ENCODE results near the gene OR1Q1. TPM values are rescaled to one million over a fixed set of nuclear protein-coding genes. Genes with fewer than 3 reads are reported as not detected.

Gene OR1Q1
- total RNA-seq, 1 donor from 2014 or later: not detected

- no peak for DNase-seq
- Histone ChIP-seq H3K27me3 (ENCODE audit: low read depth) (no peaks in the 10 kb centered on the region), H3K27ac (replicated peaks) (no peak within 1 kb of the TSS), H3K36me3 (no peaks in the 10 kb centered on the region), H3K4me1 (no peaks in the 10 kb centered on the region), H3K4me3 (no peak within 1 kb of the TSS), H3K9me3 (replicated peaks) (no peaks in the 10 kb centered on the region)
- TF ChIP-seq, protein P1, sequence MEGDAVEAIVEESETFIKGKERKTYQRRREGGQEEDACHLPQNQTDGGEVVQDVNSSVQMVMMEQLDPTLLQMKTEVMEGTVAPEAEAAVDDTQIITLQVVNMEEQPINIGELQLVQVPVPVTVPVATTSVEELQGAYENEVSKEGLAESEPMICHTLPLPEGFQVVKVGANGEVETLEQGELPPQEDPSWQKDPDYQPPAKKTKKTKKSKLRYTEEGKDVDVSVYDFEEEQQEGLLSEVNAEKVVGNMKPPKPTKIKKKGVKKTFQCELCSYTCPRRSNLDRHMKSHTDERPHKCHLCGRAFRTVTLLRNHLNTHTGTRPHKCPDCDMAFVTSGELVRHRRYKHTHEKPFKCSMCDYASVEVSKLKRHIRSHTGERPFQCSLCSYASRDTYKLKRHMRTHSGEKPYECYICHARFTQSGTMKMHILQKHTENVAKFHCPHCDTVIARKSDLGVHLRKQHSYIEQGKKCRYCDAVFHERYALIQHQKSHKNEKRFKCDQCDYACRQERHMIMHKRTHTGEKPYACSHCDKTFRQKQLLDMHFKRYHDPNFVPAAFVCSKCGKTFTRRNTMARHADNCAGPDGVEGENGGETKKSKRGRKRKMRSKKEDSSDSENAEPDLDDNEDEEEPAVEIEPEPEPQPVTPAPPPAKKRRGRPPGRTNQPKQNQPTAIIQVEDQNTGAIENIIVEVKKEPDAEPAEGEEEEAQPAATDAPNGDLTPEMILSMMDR (IDR thresholded peaks at IDR 0.05; ENCODE audit: borderline replicate concordance): no peak
- intact Hi-C loops (cut with micrococcal nuclease): no loop called here
Measured at GRCh38 chr9:122657527-122657926, 43.0 kb downstream of the OR1Q1 start, which contains the start of gene OR1B1. Gene OR1B1, minus strand, starts transcription at chr9:122657627.

- Histone ChIP-seq H3K27ac (replicated peaks) (no peak within 1 kb of the TSS), H3K4me3 (no peak within 1 kb of the TSS), H3K36me3 (no peaks in the 10 kb centered on the region), H3K4me1 (no peaks in the 10 kb centered on the region), H3K27me3 (ENCODE audit: low read depth) (no peaks in the 10 kb centered on the region), H3K9me3 (replicated peaks) (peaks cover 6% of the 10 kb centered on the region)
- TF ChIP-seq, protein P1 (IDR thresholded peaks at IDR 0.05; ENCODE audit: borderline replicate concordance): no peak
- no peak for DNase-seq
- intact Hi-C loops (cut with micrococcal nuclease): no loop called here
Measured at GRCh38 chr9:122661416-122661815, 46.9 kb downstream of the OR1Q1 start, which contains the start of gene OR1L1. Gene OR1L1, plus strand, starts transcription at chr9:122661716. Its CDS starts 0 bp downstream, at chr9:122661716.

Other genes starting within 250 kb of the OR1Q1 start
- gene PTGS1, start 243.7 kb upstream of the OR1Q1 start, total RNA-seq: 6.7 TPM
- not detected for gene OR1J1, start 136.8 kb upstream of the OR1Q1 start, total RNA-seq
- not detected for gene OR1J2, start 103.9 kb upstream of the OR1Q1 start, total RNA-seq
- not detected for gene OR1J4, start 95.6 kb upstream of the OR1Q1 start, total RNA-seq
- not detected for gene OR1N1, start 87.4 kb upstream of the OR1Q1 start, total RNA-seq
- gene OR1N2, start 61.6 kb upstream of the OR1Q1 start, total RNA-seq: not detected
- gene OR1L8, start 31.4 kb upstream of the OR1Q1 start, total RNA-seq: not detected
- gene OR1B1, start 42.9 kb downstream of the OR1Q1 start, total RNA-seq: not detected
- not detected for gene OR1L1, start 47.0 kb downstream of the OR1Q1 start, total RNA-seq
- gene OR1L3, start 60.4 kb downstream of the OR1Q1 start, total RNA-seq: not detected
- not detected for gene OR1L4, start 109.3 kb downstream of the OR1Q1 start, total RNA-seq
- gene OR1L6, start 127.6 kb downstream of the OR1Q1 start, total RNA-seq: not detected
- gene OR5C1, start 174.2 kb downstream of the OR1Q1 start, total RNA-seq: not detected
- gene OR1K1, start 185.4 kb downstream of the OR1Q1 start, total RNA-seq: not detected
- 8.3 TPM for gene PDCL, start 213.8 kb downstream of the OR1Q1 start, total RNA-seq

All from left ventricle myocardium inferior (tissue), 1 donor.